NCI-H82 treated with DMSO at 0.1 percent for 48 hours (cell line): ENCODE data around the gene SP6.

ENCODE experiments used
- DNase-seq: peaks from one replicate; lab custom pipeline; 2025; ENCODE audit not compliant: unreplicated experiment; lab: John Stamatoyannopoulos, UW

The SP6 gene

GRCh38 chr17:47838636-47839035 is 12.3 kb downstream of the SP6 start:
- no peak for DNase-seq

- DNase-seq: no peak
Observed at GRCh38 chr17:47837401-47838039, 13.4 kb downstream of the SP6 start.

GRCh38 chr17:47836601-47837000 is 14.4 kb downstream of the SP6 start:
- DNase-seq: no peak

GRCh38 chr17:47834756-47835155 is 16.2 kb downstream of the SP6 start:
- no peak for DNase-seq

GRCh38 chr17:47831934-47832327 is 19.0 kb downstream of the SP6 start:
- no peak for DNase-seq

- peak; percentile 93 for DNase-seq
Observed at GRCh38 chr17:47831003-47831933, 19.7 kb downstream of the SP6 start, which contains the start of the genes LRRC46 and MRPL10. Gene LRRC46 (plus strand): TSS chr17:47831670. CDS start chr17:47831990, 320 bp downstream. Gene MRPL10 (minus strand): TSS chr17:47831541. CDS start chr17:47831511, 30 bp downstream.

- no peak for DNase-seq
Observed at GRCh38 chr17:47830396-47831002, 20.5 kb downstream of the SP6 start.

- DNase-seq: no peak
Observed at GRCh38 chr17:47829870-47830269, 21.1 kb downstream of the SP6 start.

GRCh38 chr17:47823519-47823918 is 27.4 kb downstream of the SP6 start:
- DNase-seq: no peak

- no peak for DNase-seq
Observed at GRCh38 chr17:47822785-47823184, 28.2 kb downstream of the SP6 start.

GRCh38 chr17:47821424-47822391 is 29.3 kb downstream of the SP6 start, which contains the start of gene OSBPL7:
Gene OSBPL7 (minus strand): TSS chr17:47821794. CDS start chr17:47820278, 1,516 bp downstream.
- peak; percentile 75 for DNase-seq

GRCh38 chr17:47821031-47821423 is 29.9 kb downstream of the SP6 start:
- no peak for DNase-seq

GRCh38 chr17:47820033-47820789 is 30.8 kb downstream of the SP6 start:
- no peak for DNase-seq

GRCh38 chr17:47819475-47819874 is 31.5 kb downstream of the SP6 start:
- no peak for DNase-seq

- DNase-seq: no peak
Observed at GRCh38 chr17:47818002-47818695, 32.8 kb downstream of the SP6 start.

GRCh38 chr17:47816947-47817346 is 34.0 kb downstream of the SP6 start:
- no peak for DNase-seq

GRCh38 chr17:47816111-47816735 is 34.7 kb downstream of the SP6 start:
- DNase-seq: no peak

- no peak for DNase-seq
Observed at GRCh38 chr17:47815106-47815918, 35.7 kb downstream of the SP6 start.
